Stimulated activated CD8-positive, alpha-beta memory T cell treated with anti-CD3 and anti-CD28 coated beads, Interleukin-12 subunit alpha, Interleukin-12 subunit beta, amount 100 ng/mL, for 24 hours (primary cell): ENCODE results near the gene ATP10A.
"Not testable (repeated sequence)": the region's sequence is repeated elsewhere in the genome, so short reads cannot be mapped to it uniquely, and the experiment has no call there.

ENCODE experiments used
- DNase-seq: peaks from one replicate; pipeline ENCODE4 v3.0.0-alpha.2; 2020; ENCODE audit errors: extremely low read depth

Gene ATP10A

DNA sequence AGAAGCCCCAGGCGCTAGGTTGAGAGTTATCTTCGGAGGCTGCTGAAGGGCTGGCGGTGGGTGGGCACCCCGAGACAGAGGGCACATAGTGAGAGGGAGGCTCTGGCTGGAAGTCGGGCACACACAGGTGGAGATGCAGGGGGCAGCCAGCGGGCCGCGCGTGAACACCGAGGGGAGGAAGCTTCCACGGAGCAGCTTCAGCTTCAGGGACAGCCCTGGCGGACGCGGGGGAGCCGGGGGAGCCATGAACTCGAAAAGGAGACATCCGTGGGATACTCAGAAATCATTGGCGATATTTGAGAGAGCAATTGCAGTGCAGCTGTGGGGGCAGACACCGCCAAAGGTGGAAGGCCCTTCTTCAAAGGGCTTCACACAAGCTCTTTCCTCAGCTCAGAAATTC is 204.6 kb downstream of the ATP10A start:
- DNase-seq, result no peak

- no peak for DNase-seq
Observed at GRCh38 chr15:25655207-25655948, 207.7 kb downstream of the ATP10A start.

- DNase-seq, result no peak
Observed at GRCh38 chr15:25653371-25653770, 209.8 kb downstream of the ATP10A start.

GRCh38 chr15:25652704-25653103 is 210.4 kb downstream of the ATP10A start:
- no peak for DNase-seq

GRCh38 chr15:25649390-25649789 is 213.7 kb downstream of the ATP10A start:
- DNase-seq, result no peak

GRCh38 chr15:25643120-25643519 is 220.0 kb downstream of the ATP10A start:
- DNase-seq, result no peak

DNA sequence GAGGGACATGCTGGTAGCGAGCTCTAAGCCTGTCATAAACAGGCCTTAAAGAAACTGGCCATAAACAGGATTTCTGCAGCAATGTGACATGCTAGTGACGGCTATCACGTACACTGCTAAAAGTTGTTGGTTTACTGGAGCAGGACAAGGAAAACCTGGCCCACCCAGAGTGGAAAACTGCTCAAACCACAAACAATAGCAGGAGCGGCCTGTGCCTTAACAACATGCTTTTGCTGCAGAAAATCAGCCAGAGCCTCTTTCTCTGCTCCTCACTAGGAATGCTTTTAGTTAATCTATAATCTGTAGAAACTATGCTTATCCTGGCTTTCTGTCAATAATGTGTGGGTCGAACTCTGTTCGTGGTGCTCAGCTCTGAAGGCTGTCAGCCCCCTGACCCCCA is 221.4 kb downstream of the ATP10A start:
- no peak for DNase-seq

- DNase-seq, result no peak
Observed at GRCh38 chr15:25641361-25641760, 221.8 kb downstream of the ATP10A start.

- DNase-seq, result not testable (repeated sequence)
Observed at GRCh38 chr15:25640959-25641358, 222.2 kb downstream of the ATP10A start.

GRCh38 chr15:25640381-25640780 is 222.7 kb downstream of the ATP10A start:
- no peak for DNase-seq

GRCh38 chr15:25636486-25636885 is 226.6 kb downstream of the ATP10A start:
- not testable (repeated sequence) for DNase-seq

- DNase-seq, result no peak
Observed at GRCh38 chr15:25635191-25635590, 227.9 kb downstream of the ATP10A start.

GRCh38 chr15:25633862-25634261 is 229.3 kb downstream of the ATP10A start:
- DNase-seq, result no peak

DNA sequence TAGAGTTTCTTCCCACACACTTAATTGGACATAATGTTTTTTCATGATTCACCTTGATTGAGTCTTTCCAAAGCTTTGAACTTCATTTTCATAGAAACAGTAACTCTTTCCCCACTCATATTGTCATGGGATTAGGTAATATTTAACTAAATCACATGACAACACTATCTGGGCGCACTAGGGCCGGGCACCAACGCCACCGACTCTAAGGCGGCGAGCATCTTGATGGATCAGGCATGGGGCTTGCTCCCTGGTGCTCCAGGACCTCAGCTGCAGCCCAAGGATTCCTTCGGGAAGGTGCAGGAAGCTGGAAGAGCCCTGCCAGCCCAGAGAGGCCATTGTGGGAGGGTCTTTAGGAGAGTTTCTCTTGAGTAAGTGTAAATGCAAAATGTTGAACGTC is 231.2 kb downstream of the ATP10A start:
- DNase-seq, result no peak
